Parathyroid adenoma (tissue), 2 donors: ENCODE measurements around the gene ZNF672.

Source experiments
- H2AFZ ChIP-seq: fragments of 300-600 bp; sonication (generic); one replicate; pipeline ENCODE4 v1.7.0; 2017; ENCODE audit warnings: antibody characterized with exemption, mild to moderate bottlenecking
- H3K27ac ChIP-seq: fragments of 300-600 bp; sonication (generic); one replicate; pipeline ENCODE4 v1.7.0; 2017
- H3K27me3 ChIP-seq: fragments of 300-600 bp; sonication (generic); one replicate; pipeline ENCODE4 v1.7.0; 2017; ENCODE audit warnings: low read length; ENCODE audit not compliant: control insufficient read depth, insufficient read depth
- H3K36me3 ChIP-seq: fragments of 300-600 bp; sonication (generic); one replicate; pipeline ENCODE4 v1.7.0; 2017; ENCODE audit warnings: low read length; ENCODE audit not compliant: control insufficient read depth, insufficient read depth
- H3K4me1 ChIP-seq: fragments of 300-600 bp; sonication (generic); one replicate; pipeline ENCODE4 v1.7.0; 2017; ENCODE audit warnings: control low read depth
- H3K4me2 ChIP-seq: fragments of 300-600 bp; sonication (generic); one replicate; pipeline ENCODE4 v1.7.0; 2017; ENCODE audit warnings: low read length
- H3K4me3 ChIP-seq: fragments of 300-600 bp; sonication (generic); one replicate; pipeline ENCODE4 v1.7.0; 2017; ENCODE audit warnings: low read depth, low read length
- H3K79me2 ChIP-seq: fragments of 300-600 bp; sonication (generic); one replicate; pipeline ENCODE4 v1.7.0; 2017; ENCODE audit warnings: control low read depth
- H3K9ac ChIP-seq: fragments of 300-600 bp; sonication (generic); one replicate; pipeline ENCODE4 v1.7.0; 2017; ENCODE audit warnings: mild to moderate bottlenecking
- H3K9me3 ChIP-seq: fragments of 300-600 bp; sonication (generic); one replicate; pipeline ENCODE4 v1.7.0; 2017; ENCODE audit warnings: low read length; ENCODE audit not compliant: control insufficient read depth
- CTCF ChIP-seq: fragments of 300-600 bp; sonication (generic); IDR thresholded peaks from one replicate; pipeline ENCODE4 v1.7.0; 2017; ENCODE audit warnings: antibody characterized with exemption, mild to moderate bottlenecking
- donor health status: primary hyperparathyroidism.

Gene ZNF672

GRCh38 chr1:248808876-248809275, 29.1 kb upstream of the ZNF672 start:
- H3K27me3 ChIP-seq, result no peaks in the 10 kb centered on the region
- TF ChIP-seq CTCF, result no peak
- H3K4me1 ChIP-seq, result no peaks in the 10 kb centered on the region
- H3K9me3 ChIP-seq, result no peaks in the 10 kb centered on the region
- H2AFZ ChIP-seq, result no peak overlapping the region
- H3K36me3 ChIP-seq, result no peaks in the 10 kb centered on the region
- H3K9ac ChIP-seq, result no peak overlapping the region
- H3K79me2 ChIP-seq, result no peaks in the 10 kb centered on the region
- no peak overlapping the region for H3K4me3 ChIP-seq
- H3K4me2 ChIP-seq, result no peak overlapping the region
- no peak overlapping the region for H3K27ac ChIP-seq

GRCh38 chr1:248810000-248810726, 27.9 kb upstream of the ZNF672 start:
- Histone ChIP-seq H3K9me3 (no peaks in the 10 kb centered on the region), H3K4me1 (no peaks in the 10 kb centered on the region), H3K9ac (no peak overlapping the region), H3K79me2 (no peaks in the 10 kb centered on the region), H3K36me3 (no peaks in the 10 kb centered on the region), H3K27ac (no peak overlapping the region), H2AFZ (no peak overlapping the region), H3K4me3 (no peak overlapping the region), H3K4me2 (no peak overlapping the region), H3K27me3 (no peaks in the 10 kb centered on the region)
- TF ChIP-seq CTCF, result no peak

- H2AFZ ChIP-seq, result no peak overlapping the region
- H3K9me3 ChIP-seq, result no peaks in the 10 kb centered on the region
- no peaks in the 10 kb centered on the region for H3K79me2 ChIP-seq
- H3K27ac ChIP-seq, result no peak overlapping the region
- H3K4me1 ChIP-seq, result no peaks in the 10 kb centered on the region
- no peak overlapping the region for H3K9ac ChIP-seq
- no peaks in the 10 kb centered on the region for H3K27me3 ChIP-seq
- TF ChIP-seq CTCF, result no peak
- no peak overlapping the region for H3K4me2 ChIP-seq
- H3K4me3 ChIP-seq, result no peak overlapping the region
- no peaks in the 10 kb centered on the region for H3K36me3 ChIP-seq
Measured at GRCh38 chr1:248810727-248811513, 27.1 kb upstream of the ZNF672 start.

- no peaks in the 10 kb centered on the region for H3K4me1 ChIP-seq
- no peaks in the 10 kb centered on the region for H3K9me3 ChIP-seq
- no peak overlapping the region for H3K9ac ChIP-seq
- H3K27ac ChIP-seq, result no peak overlapping the region
- no peaks in the 10 kb centered on the region for H3K27me3 ChIP-seq
- H2AFZ ChIP-seq, result no peak overlapping the region
- no peaks in the 10 kb centered on the region for H3K79me2 ChIP-seq
- H3K4me3 ChIP-seq, result no peak overlapping the region
- H3K36me3 ChIP-seq, result no peaks in the 10 kb centered on the region
- TF ChIP-seq CTCF, result no peak
- no peak overlapping the region for H3K4me2 ChIP-seq
Measured at GRCh38 chr1:248811514-248812490, 26.2 kb upstream of the ZNF672 start.
